ENCODE data around the gene SHISA9.

DNA sequence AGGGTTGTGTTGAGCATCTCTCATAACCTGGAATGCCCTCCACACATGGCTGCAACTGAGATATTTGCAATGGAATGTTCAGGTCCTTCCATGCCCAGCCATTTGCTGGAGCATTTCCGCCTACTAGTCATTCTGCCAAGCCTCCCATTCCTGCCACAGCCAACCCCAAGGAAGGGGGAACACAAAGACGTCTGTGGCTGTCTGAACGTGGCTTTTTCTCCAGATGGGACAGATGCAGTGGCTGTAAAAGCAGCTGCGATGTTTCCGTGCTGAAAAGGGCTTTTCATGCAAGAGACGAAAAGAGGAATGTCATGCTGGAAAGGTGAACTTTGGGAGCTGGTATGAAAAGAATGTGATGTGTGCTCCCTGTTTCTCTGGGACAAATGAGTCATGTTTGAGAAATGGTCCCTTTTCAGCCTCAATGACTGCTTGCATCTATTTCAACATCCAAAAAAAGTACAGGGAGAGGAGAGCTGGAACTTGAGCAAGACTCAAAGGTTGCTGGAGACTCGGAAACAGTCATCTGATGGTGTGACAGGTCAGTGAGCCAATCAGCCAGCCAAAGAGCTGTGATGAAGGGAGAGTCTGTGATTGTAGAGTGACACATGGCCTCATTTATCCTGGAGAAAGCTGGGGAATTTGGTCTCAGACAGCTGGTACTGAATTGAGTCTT is 208.9 kb downstream of the SHISA9 start:
- TF ChIP-seq CTCF (IDR thresholded peaks at IDR 0.05) (no peak), POLR2A (IDR thresholded peaks at IDR 0.05) (no peak), EP300 (IDR thresholded peaks at IDR 0.05) (no peak), POLR2AphosphoS5 (IDR thresholded peaks at IDR 0.05) (no peak)
